Activated naive CD4-positive, alpha-beta T cell treated with anti-CD3 and anti-CD28 coated beads for 36 hours (primary cell): ENCODE results near the gene CTSK. TPM values are rescaled to one million over a fixed set of nuclear protein-coding genes. Genes with fewer than 3 reads are reported as not detected.
A peak's percentile ranks its signal among the peaks of the same experiment; 100 is the strongest.

Experiments used
- CTCF ChIA-PET: fragments of 350-600 bp; sonication (Branson Sonifier 250); formaldehyde crosslinking; loops from one replicate; lab custom pipeline; 2021; ENCODE audit warnings: antibody characterized with exemption; lab: Charles Lee
- DNase-seq: peaks from one replicate; pipeline ENCODE4 v3.0.0-alpha.2; 2020
- H3K27ac Mint-ChIP-seq: one replicate; pipeline ENCODE4 v1.8.0; 2021; ENCODE audit warnings: mild to moderate bottlenecking, mixed read lengths
- H3K27me3 Mint-ChIP-seq: one replicate; pipeline ENCODE4 v1.8.0; 2021; ENCODE audit warnings: low read depth, mixed read lengths
- H3K36me3 Mint-ChIP-seq: one replicate; pipeline ENCODE4 v1.8.0; 2021; ENCODE audit warnings: low read depth, mixed read lengths
- H3K4me1 Mint-ChIP-seq: one replicate; pipeline ENCODE4 v1.8.0; 2021; ENCODE audit warnings: low read depth, mixed read lengths
- H3K4me3 Mint-ChIP-seq: one replicate; pipeline ENCODE4 v1.8.0; 2021; ENCODE audit warnings: mild to moderate bottlenecking, moderate library complexity, mixed read lengths
- H3K9me3 Mint-ChIP-seq: one replicate; pipeline ENCODE4 v1.8.0; 2021; ENCODE audit warnings: mixed read lengths
- intact Hi-C: fragments of 100-400 bp; cut with micrococcal nuclease; formaldehyde crosslinking; loops from one replicate; pipeline ENCODE4 v1.15.1; 2023
- total RNA-seq, 2 experiments: library from RNA; stranded (reverse); gene quantifications; one replicate each; pipeline ENCODE4 v1.2.3, GENCODE V29; 2021

CTSK gene
- total RNA-seq, 2 experiments from 2014 or later: 0.84 to 0.95 TPM

DNA sequence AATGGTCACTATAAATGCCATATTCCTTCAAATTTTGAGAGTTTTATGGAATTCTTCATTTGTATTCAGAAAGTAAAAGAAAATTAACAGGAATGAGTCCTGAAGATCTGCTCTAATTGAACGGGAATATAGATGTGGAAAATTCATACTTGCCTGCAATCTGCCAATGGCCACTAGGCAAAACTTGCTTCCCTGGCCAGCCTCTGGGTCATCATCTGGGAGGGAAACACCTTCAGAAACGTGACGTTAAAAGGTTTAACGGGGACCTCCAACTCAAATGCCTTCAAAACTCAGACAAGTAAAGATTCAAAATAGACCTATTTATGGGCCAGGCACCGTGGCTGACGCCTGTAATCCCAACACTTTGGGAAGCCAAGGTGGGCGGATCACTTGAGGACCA is 21.7 kb upstream of the CTSK start:
- H3K4me1 Mint-ChIP-seq: no peaks in the 10 kb centered on the region
- CTCF ChIA-PET: no interaction called here
- intact Hi-C loops: no loop called here
- no peak overlapping the region for H3K27ac Mint-ChIP-seq
- no peak for DNase-seq
- H3K27me3 Mint-ChIP-seq: no peaks in the 10 kb centered on the region
- H3K4me3 Mint-ChIP-seq: no peak overlapping the region
- H3K9me3 Mint-ChIP-seq: no peaks in the 10 kb centered on the region
- peaks cover 33% of the 10 kb centered on the region for H3K36me3 Mint-ChIP-seq

DNA sequence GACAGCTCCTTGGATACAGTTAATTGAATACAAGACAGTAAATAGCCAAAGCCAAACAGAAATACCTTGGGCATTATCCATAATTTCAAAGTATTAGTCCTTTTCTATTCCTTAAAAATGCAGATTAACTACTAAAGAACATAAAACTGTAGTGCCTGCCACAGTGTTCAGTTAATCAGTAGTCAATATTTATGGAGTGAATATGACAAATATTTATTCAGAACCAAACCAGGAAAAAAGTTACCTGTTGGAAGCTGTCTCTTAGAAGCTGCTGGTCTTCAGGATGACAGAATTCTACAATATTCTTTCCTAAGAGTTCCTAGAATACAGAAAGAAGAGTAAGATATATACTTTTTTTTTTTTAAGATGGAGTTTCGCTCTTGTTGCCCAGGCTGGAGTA is 18.2 kb upstream of the CTSK start:
- Mint-ChIP-seq H3K36me3 (peaks cover 30% of the 10 kb centered on the region), H3K4me3 (no peak overlapping the region), H3K27me3 (no peaks in the 10 kb centered on the region), H3K4me1 (no peaks in the 10 kb centered on the region), H3K9me3 (no peaks in the 10 kb centered on the region), H3K27ac (no peak overlapping the region)
- DNase-seq: no peak
- intact Hi-C loops: no loop called here
- CTCF ChIA-PET: interaction anchor here (0.5 to 0.7 kb wide), 2 partner anchors 66 to 278 kb away, joined by 4 read pairs; no protein-coding TSS in a partner anchor

DNA sequence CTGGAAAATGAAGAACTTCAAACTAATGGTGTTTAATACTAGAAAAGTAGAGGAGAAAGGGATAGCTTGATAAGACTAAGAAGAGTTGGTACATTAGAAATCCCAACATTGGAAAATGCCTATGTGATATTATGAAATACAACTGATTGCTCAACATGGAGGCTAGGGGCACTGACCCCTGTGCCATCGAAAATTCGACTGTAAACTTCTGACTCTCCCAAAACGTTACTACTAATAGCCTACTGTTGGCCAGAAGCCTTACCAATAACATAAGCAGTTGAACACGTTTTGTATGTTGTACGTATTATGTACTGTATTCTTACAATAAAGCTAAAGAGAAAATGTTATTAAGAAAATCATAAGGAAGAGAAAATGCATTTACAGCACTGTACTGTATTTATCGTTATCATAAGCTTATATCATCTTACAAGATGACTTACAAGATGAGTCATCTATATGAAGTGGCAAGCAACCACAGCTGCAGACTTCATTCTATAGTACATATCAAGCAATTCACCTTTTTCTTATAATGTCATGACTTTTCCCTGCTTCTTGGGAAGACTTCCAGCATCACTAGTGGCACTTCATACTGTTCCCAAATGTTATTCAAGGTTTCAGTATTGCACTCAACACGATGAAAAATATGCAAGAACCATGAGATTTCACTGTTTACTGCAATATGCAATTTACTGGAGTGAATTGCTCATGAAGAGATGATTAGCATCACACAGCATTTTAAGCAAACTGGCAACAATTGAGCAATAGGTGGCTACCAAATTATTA is 12.9 kb upstream of the CTSK start:
- Mint-ChIP-seq H3K27me3 (no peaks in the 10 kb centered on the region), H3K36me3 (peaks cover 20% of the 10 kb centered on the region), H3K4me1 (peaks cover 4% of the 10 kb centered on the region), H3K9me3 (no peaks in the 10 kb centered on the region), H3K4me3 (no peak overlapping the region), H3K27ac (no peak overlapping the region)
- CTCF ChIA-PET: interaction anchor here (0.5 to 0.6 kb wide), 3 partner anchors 59 to 355 kb away, joined by 3 read pairs; no protein-coding TSS in a partner anchor
- DNase-seq: no peak
- intact Hi-C loops: no loop called here

DNA sequence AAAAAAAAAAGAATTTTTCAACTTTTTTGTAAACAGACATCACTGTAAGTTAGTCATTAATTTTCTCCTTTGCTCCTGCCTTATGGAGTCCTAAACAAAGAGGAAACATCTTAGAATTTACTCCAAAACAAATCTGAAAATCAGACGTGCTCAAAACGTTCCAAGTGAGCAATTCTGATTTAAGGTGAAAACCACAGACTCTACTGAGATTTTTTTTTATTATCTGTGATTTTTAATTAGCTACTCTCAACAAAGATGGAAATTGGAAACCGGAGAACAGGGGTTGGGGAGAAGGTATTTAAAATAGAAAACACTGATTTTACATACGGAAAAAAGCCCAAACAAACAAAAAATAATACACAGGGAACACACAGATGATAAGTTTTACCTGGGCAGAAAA is 7.8 kb upstream of the CTSK start:
- H3K27ac Mint-ChIP-seq: no peak overlapping the region
- H3K36me3 Mint-ChIP-seq: peaks cover 13% of the 10 kb centered on the region
- H3K9me3 Mint-ChIP-seq: no peaks in the 10 kb centered on the region
- peaks cover 2% of the 10 kb centered on the region for H3K4me1 Mint-ChIP-seq
- H3K4me3 Mint-ChIP-seq: no peak overlapping the region
- intact Hi-C loops: no loop called here
- CTCF ChIA-PET: interaction anchor here (0.6 kb wide), 1 partner anchor 482 kb away, joined by 3 read pairs; no protein-coding TSS in a partner anchor
- no peak for DNase-seq
- no peaks in the 10 kb centered on the region for H3K27me3 Mint-ChIP-seq

DNA sequence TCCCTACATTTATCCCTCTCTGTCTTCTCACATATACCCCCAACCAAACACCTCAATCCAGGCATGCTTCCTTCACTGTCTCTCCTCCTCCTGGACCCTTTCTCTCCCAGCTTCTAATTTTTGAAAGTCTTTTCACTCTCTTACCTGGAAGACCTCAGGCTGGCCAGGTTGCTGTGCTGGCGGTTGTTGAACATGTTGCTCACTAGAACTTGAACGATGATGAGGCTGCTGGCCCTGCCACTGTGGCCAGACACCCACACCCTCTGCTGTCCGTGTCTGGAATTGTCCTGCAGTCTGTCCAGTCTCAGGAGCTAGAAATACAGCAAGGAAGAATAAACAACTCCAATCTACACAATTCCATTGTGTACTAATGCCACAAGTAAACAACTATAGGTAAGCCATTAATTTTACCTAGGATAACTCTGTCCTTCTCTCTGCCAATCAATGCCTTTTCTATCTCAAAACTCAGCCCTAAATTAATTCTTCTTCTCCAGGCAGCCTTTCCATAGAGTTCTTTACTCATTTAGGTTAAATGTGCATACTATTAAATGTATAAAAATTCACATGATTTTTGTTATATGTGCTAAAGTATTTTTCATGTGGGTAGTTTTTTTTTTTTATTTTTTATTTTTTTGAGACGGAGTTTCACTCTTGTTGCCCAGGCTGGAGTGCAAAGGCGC is 5.1 kb upstream of the CTSK start:
- Mint-ChIP-seq H3K27me3 (no peaks in the 10 kb centered on the region), H3K4me1 (peaks cover 1% of the 10 kb centered on the region), H3K4me3 (no peak overlapping the region), H3K9me3 (no peaks in the 10 kb centered on the region), H3K27ac (no peak overlapping the region), H3K36me3 (peaks cover 10% of the 10 kb centered on the region)
- peak; percentile 44 for DNase-seq
- intact Hi-C loops: loop anchor here (1.0 kb wide), 1 partner anchor 252 kb away; no protein-coding TSS in a partner anchor
- CTCF ChIA-PET: interaction anchor here (0.9 to 2.5 kb wide), 4 partner anchors 10 to 252 kb away, joined by 3 to 7 read pairs (median 5); no protein-coding TSS in a partner anchor

GRCh38 chr1:150810958-150811659 is 3.0 kb upstream of the CTSK start:
- peaks cover 16% of the 10 kb centered on the region for H3K4me1 Mint-ChIP-seq
- no peak overlapping the region for H3K4me3 Mint-ChIP-seq
- peaks cover 3% of the 10 kb centered on the region for H3K36me3 Mint-ChIP-seq
- CTCF ChIA-PET: no interaction called here
- intact Hi-C loops: no loop called here
- no peak for DNase-seq
- H3K27ac Mint-ChIP-seq: no peak overlapping the region
- no peaks in the 10 kb centered on the region for H3K27me3 Mint-ChIP-seq
- no peaks in the 10 kb centered on the region for H3K9me3 Mint-ChIP-seq

- no peak overlapping the region for H3K4me3 Mint-ChIP-seq
- H3K9me3 Mint-ChIP-seq: no peaks in the 10 kb centered on the region
- H3K36me3 Mint-ChIP-seq: peaks cover 1% of the 10 kb centered on the region
- H3K27me3 Mint-ChIP-seq: no peaks in the 10 kb centered on the region
- DNase-seq: no peak
- H3K27ac Mint-ChIP-seq: no peak overlapping the region
- intact Hi-C loops: no loop called here
- CTCF ChIA-PET: no interaction called here
- H3K4me1 Mint-ChIP-seq: peaks cover 16% of the 10 kb centered on the region
Observed at GRCh38 chr1:150809651-150810050, 1.6 kb upstream of the CTSK start.

GRCh38 chr1:150808846-150809245 is 786 bp upstream of the CTSK start:
- intact Hi-C loops: no loop called here
- H3K27me3 Mint-ChIP-seq: no peaks in the 10 kb centered on the region
- peaks cover 16% of the 10 kb centered on the region for H3K4me1 Mint-ChIP-seq
- H3K4me3 Mint-ChIP-seq: no peak overlapping the region
- H3K27ac Mint-ChIP-seq: no peak overlapping the region
- no peak for DNase-seq
- CTCF ChIA-PET: interaction anchor here (0.7 kb wide), 1 partner anchor 223 kb away, joined by 3 read pairs; no protein-coding TSS in a partner anchor
- no peaks in the 10 kb centered on the region for H3K9me3 Mint-ChIP-seq
- no peaks in the 10 kb centered on the region for H3K36me3 Mint-ChIP-seq

- CTCF ChIA-PET: no interaction called here
Observed at GRCh38 chr1:150807249-150808023, 624 bp downstream of the CTSK start.

GRCh38 chr1:150805899-150806298 is 2.2 kb downstream of the CTSK start:
- H3K27me3 Mint-ChIP-seq: no peaks in the 10 kb centered on the region
- intact Hi-C loops: no loop called here
- peaks cover 16% of the 10 kb centered on the region for H3K4me1 Mint-ChIP-seq
- no peak for DNase-seq
- no peak overlapping the region for H3K4me3 Mint-ChIP-seq
- H3K27ac Mint-ChIP-seq: no peak overlapping the region
- CTCF ChIA-PET: no interaction called here
- H3K36me3 Mint-ChIP-seq: no peaks in the 10 kb centered on the region
- no peaks in the 10 kb centered on the region for H3K9me3 Mint-ChIP-seq

More at GRCh38 chr1:150807249-150808023, 624 bp downstream of the CTSK start:
- no peak for DNase-seq
- Mint-ChIP-seq H3K27ac (no peak overlapping the region), H3K36me3 (no peaks in the 10 kb centered on the region), H3K27me3 (no peaks in the 10 kb centered on the region), H3K4me1 (peaks cover 16% of the 10 kb centered on the region), H3K9me3 (no peaks in the 10 kb centered on the region), H3K4me3 (peak overlapping the region; percentile 3)
- intact Hi-C loops: no loop called here

GRCh38 chr1:150804671-150805070 is 3.4 kb downstream of the CTSK start:
- CTCF ChIA-PET: interaction anchor here (1.1 kb wide), 1 partner anchor 118 kb away, joined by 3 read pairs; no protein-coding TSS in a partner anchor
- intact Hi-C loops: no loop called here

More at GRCh38 chr1:150804671-150805070, 3.4 kb downstream of the CTSK start:
- H3K27me3 Mint-ChIP-seq: no peaks in the 10 kb centered on the region
- no peak overlapping the region for H3K27ac Mint-ChIP-seq
- no peak overlapping the region for H3K4me3 Mint-ChIP-seq
- DNase-seq: no peak
- H3K4me1 Mint-ChIP-seq: peaks cover 16% of the 10 kb centered on the region
- H3K9me3 Mint-ChIP-seq: no peaks in the 10 kb centered on the region
- H3K36me3 Mint-ChIP-seq: no peaks in the 10 kb centered on the region
